ENCODE data around the gene RNFT2. TPM values are rescaled to one million over a fixed set of nuclear protein-coding genes. Genes with fewer than 3 reads are reported as not detected.
A peak's percentile ranks its signal among the peaks of the same experiment; 100 is the strongest.
"Not testable (repeated sequence)": the region's sequence is repeated elsewhere in the genome, so short reads cannot be mapped to it uniquely, and the experiment has no call there.

RNFT2 gene
- total and polyA plus RNA-seq, 3 donors from 2014 or later = 6.8 to 11.7 (median 9.0) TPM

DNA sequence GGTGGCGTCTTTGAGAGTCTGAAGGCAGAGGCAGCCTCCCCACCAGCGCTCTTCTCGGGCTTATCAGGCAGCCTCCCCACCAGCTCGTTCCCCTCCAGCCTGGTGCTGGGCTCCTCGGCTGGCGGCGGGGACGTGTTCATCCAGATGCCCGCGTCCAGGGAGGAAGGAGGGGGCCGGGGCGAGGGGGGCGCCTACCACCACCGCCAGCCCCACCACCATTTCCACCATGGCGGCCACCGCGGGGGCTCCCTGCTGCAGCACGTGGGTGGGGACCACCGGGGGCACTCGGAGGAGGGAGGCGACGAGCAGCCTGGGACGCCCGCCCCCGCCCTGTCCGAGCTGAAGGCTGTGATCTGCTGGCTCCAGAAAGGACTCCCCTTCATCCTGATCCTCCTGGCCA is 11.8 kb downstream of the RNFT2 start:
- TF ChIP-seq, protein P1, sequence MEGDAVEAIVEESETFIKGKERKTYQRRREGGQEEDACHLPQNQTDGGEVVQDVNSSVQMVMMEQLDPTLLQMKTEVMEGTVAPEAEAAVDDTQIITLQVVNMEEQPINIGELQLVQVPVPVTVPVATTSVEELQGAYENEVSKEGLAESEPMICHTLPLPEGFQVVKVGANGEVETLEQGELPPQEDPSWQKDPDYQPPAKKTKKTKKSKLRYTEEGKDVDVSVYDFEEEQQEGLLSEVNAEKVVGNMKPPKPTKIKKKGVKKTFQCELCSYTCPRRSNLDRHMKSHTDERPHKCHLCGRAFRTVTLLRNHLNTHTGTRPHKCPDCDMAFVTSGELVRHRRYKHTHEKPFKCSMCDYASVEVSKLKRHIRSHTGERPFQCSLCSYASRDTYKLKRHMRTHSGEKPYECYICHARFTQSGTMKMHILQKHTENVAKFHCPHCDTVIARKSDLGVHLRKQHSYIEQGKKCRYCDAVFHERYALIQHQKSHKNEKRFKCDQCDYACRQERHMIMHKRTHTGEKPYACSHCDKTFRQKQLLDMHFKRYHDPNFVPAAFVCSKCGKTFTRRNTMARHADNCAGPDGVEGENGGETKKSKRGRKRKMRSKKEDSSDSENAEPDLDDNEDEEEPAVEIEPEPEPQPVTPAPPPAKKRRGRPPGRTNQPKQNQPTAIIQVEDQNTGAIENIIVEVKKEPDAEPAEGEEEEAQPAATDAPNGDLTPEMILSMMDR (IDR thresholded peaks at IDR 0.05) = no peak
- TF ChIP-seq POLR2A (IDR thresholded peaks at IDR 0.05) = no peak
- H3K9me3 ChIP-seq = no peaks in the 10 kb centered on the region
- H3K27me3 ChIP-seq = no peaks in the 10 kb centered on the region
- H3K27ac ChIP-seq = no peak overlapping the region
- H3K4me1 ChIP-seq = no peaks in the 10 kb centered on the region
- no peak for DNase-seq
- WGBS, 2 donors = 51 to 73% methylated on average over 5 to 26 of the region's 26 CpGs
- intact Hi-C loops (cut with DNase I; ENCODE audit: low total_unique reads) = no loop called here
- H3K4me3 ChIP-seq = no peak overlapping the region
- no peaks in the 10 kb centered on the region for H3K36me3 ChIP-seq (ENCODE audit: low read depth, missing control alignments)

DNA sequence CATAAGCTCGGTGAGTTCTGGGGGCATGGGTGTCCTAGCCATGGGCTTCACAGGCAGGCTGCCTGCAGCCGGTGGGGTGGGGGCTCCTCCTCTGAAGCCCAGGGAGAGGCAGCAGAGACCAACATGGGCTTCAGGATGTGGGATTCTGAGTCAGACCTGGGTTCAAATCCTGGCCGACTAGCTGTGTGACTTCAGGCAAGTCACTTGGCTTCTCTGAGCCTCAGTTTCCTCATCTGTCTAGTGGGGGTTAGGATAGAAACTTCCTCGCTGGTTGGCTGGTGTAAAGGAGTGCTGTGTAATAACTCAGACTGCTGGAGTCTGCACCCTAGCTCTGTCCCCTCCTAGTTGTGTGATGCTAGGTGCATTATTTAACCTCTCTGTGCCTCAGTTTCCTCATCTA is 12.2 kb downstream of the RNFT2 start:
- H3K27ac ChIP-seq = no peak overlapping the region
- TF ChIP-seq, protein P1 (IDR thresholded peaks at IDR 0.05) = no peak
- TF ChIP-seq POLR2A (IDR thresholded peaks at IDR 0.05) = no peak
- H3K4me1 ChIP-seq = no peaks in the 10 kb centered on the region
- H3K4me3 ChIP-seq = no peak overlapping the region
- no peaks in the 10 kb centered on the region for H3K27me3 ChIP-seq
- 76 to 90% methylated on average over 3 to 4 of the region's 4 CpGs for WGBS, 2 donors
- DNase-seq = no peak
- intact Hi-C loops (cut with DNase I; ENCODE audit: low total_unique reads) = no loop called here
- H3K9me3 ChIP-seq = no peaks in the 10 kb centered on the region
- no peaks in the 10 kb centered on the region for H3K36me3 ChIP-seq (ENCODE audit: low read depth, missing control alignments)

- H3K36me3 ChIP-seq (ENCODE audit: low read depth, missing control alignments); H3K27ac ChIP-seq; H3K9me3 ChIP-seq; H3K4me3 ChIP-seq; DNase-seq; intact Hi-C loops (cut with DNase I; ENCODE audit: low total_unique reads); H3K4me1 ChIP-seq; H3K27me3 ChIP-seq: not testable (repeated sequence)
- 75 to 76% methylated on average over 5 of the region's 5 CpGs for WGBS, 2 donors
Measured at GRCh38 chr12:116754097-116754496, 16.0 kb downstream of the RNFT2 start.

DNA sequence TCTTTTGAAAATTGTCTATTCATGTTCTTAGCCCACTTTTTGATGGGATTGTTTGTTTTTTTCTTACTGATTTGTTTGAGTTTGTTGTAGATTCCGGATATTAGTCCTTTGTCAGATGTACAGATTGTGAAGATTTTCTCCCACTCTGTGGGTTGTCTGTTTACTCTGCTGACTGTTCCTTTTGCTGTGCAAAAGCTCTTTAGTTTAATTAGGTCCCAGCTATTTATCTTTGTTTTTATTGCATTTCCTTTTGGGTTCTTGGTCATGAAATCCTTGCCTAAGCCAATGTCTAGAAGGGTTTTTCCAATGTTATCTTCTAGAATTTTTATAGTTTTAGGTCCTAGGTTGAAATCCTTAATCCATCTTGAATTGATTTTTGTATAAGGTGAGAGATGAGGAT is 16.7 kb downstream of the RNFT2 start:
- intact Hi-C loops (cut with DNase I; ENCODE audit: low total_unique reads); H3K9me3 ChIP-seq; H3K27ac ChIP-seq; H3K36me3 ChIP-seq (ENCODE audit: low read depth, missing control alignments); H3K4me3 ChIP-seq; H3K4me1 ChIP-seq; H3K27me3 ChIP-seq; DNase-seq: not testable (repeated sequence)
- WGBS, 2 donors = 96 to 100% methylated on average over 1 of the region's 1 CpG

DNA sequence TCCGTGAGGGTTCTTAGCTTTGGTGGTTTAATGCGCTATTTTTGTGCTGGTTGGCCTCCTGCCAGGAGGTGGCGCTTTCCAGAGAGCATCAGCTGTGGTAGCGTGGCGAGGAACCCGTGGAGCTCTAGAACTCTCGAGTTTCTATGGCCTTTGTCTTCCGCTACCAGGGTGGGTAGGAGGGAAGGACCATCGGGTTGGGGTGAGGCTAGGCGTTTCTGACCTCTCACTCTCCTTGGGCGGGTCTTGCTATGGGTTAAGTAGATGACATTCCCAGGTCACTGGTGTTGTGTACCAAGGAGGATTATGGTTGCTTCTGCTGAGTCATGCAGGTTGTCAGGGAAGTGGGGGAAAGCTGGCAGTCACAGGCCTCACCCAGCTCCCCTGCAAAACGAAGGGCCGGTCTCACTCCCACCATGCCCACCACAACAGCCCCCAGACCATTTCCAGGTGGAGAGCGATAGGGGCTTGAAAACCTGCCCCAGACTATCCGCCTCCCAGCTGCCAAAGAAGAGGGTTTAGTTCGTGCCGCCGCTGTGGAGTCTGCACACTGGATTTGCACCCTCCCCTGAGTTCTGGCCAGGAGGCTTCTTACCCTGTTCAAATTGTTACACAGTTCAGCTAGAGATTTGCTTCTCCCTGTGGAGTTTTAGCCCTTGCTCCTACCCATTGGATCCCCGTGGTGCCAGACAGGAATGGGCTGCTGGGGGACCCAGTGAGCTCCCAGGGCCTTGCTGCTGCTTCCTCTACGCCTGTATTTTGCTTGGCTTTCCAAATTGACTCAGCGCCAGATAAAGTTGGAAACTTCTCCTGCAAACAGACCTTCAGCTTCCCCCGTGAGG is 21.9 kb downstream of the RNFT2 start:
- WGBS, 2 donors = 60 to 64% methylated on average over 19 to 22 of the region's 22 CpGs
- TF ChIP-seq, protein P1 (IDR thresholded peaks at IDR 0.05) = no peak
- no peak for TF ChIP-seq POLR2A (IDR thresholded peaks at IDR 0.05)
- no peaks in the 10 kb centered on the region for H3K4me1 ChIP-seq
- H3K4me3 ChIP-seq = no peak overlapping the region
- no peaks in the 10 kb centered on the region for H3K36me3 ChIP-seq (ENCODE audit: low read depth, missing control alignments)
- H3K27ac ChIP-seq = no peak overlapping the region
- DNase-seq = peak; percentile 62
- no peaks in the 10 kb centered on the region for H3K27me3 ChIP-seq
- intact Hi-C loops (cut with DNase I; ENCODE audit: low total_unique reads) = no loop called here
- no peaks in the 10 kb centered on the region for H3K9me3 ChIP-seq

- intact Hi-C loops (cut with DNase I; ENCODE audit: low total_unique reads) = no loop called here
- no peak for DNase-seq
- H3K9me3 ChIP-seq = no peaks in the 10 kb centered on the region
- H3K4me1 ChIP-seq = no peaks in the 10 kb centered on the region
- no peaks in the 10 kb centered on the region for H3K36me3 ChIP-seq (ENCODE audit: low read depth, missing control alignments)
- TF ChIP-seq, protein P1 (IDR thresholded peaks at IDR 0.05) = no peak
- TF ChIP-seq POLR2A (IDR thresholded peaks at IDR 0.05) = no peak
- WGBS, 2 donors = 53 to 55% methylated on average over 10 to 11 of the region's 11 CpGs
- no peak overlapping the region for H3K27ac ChIP-seq
- no peak overlapping the region for H3K4me3 ChIP-seq
- no peaks in the 10 kb centered on the region for H3K27me3 ChIP-seq
Measured at GRCh38 chr12:116760622-116761020, 22.5 kb downstream of the RNFT2 start.
